ENCODE measurements around the gene FHIT. TPM values are rescaled to one million over a fixed set of nuclear protein-coding genes. Genes with fewer than 3 reads are reported as not detected.

Gene FHIT
- total and polyA plus RNA-seq, 10 of the 15 experiments (the other 5 are each of a cell fraction or from before 2014, with no cell fraction given) = 4.2 to 14.9 (median 9.4) TPM

- TF ChIP-seq NKRF (conservative IDR thresholded peaks at IDR 0.05) (no peak), NBN (IDR thresholded peaks at IDR 0.05) (no peak)
Observed at GRCh38 chr3:60343831-60344230, 907.4 kb downstream of the FHIT start (continued).

- RAD21 ChIA-PET (ENCODE audit: unreplicated experiment) = no interaction called here
- Histone ChIP-seq H4K20me1 (ENCODE audit: control insufficient read depth, insufficient read depth) (no peaks in the 10 kb centered on the region), H3K27ac (ENCODE audit: control insufficient read depth, insufficient read depth) (no peak overlapping the region), H3K9me3 (replicated peaks; ENCODE audit: control insufficient read depth, insufficient read depth, low read length) (no peaks in the 10 kb centered on the region), H3K79me2 (ENCODE audit: control insufficient read depth, insufficient read depth, low read length) (no peaks in the 10 kb centered on the region), H3K4me3 (no peak overlapping the region), H3K9ac (ENCODE audit: control insufficient read depth, insufficient read depth, low read length) (no peak overlapping the region), H2AFZ (ENCODE audit: control insufficient read depth, low read depth, low read length) (no peak overlapping the region), H3K27me3 (replicated peaks in 1 of 2; ENCODE audit: control insufficient read depth in 2 of 2, insufficient read depth in 2 of 2, low read length in 1 of 2) (no peaks in the 10 kb centered on the region), H3K36me3 (ENCODE audit: control insufficient read depth in 2 of 2, insufficient read depth in 2 of 2, low read length in 1 of 2) (no peaks in the 10 kb centered on the region), H3K4me2 (ENCODE audit: control insufficient read depth, insufficient read depth) (no peak overlapping the region), H3K4me1 (ENCODE audit: control insufficient read depth, insufficient read depth, low read length) (no peaks in the 10 kb centered on the region)
- POLR2A ChIA-PET = no interaction called here
- DNase-seq (ENCODE audit: low read depth, low spot score) = no peak
- TF ChIP-seq HDAC6 (IDR thresholded peaks at IDR 0.05; ENCODE audit: unreplicated experiment) (no peak), ESRRA (IDR thresholded peaks at IDR 0.05; ENCODE audit: low read length) (no peak), SMC3 (IDR thresholded peaks at IDR 0.05; ENCODE audit: borderline replicate concordance, low read length) (no peak), MXI1 (IDR thresholded peaks at IDR 0.05; ENCODE audit: low read depth, low read length) (no peak), SMAD1 (IDR thresholded peaks at IDR 0.05; ENCODE audit: low read depth, partially characterized antibody) (no peak), HDAC2 (IDR thresholded peaks at IDR 0.05) (no peak), ATF3 (IDR thresholded peaks at IDR 0.05; ENCODE audit: borderline replicate concordance, extremely low read depth, low read depth, low read length) (no peak), GABPA (IDR thresholded peaks at IDR 0.05; ENCODE audit: low read depth) (no peak), BMI1 (IDR thresholded peaks at IDR 0.05; ENCODE audit: borderline replicate concordance) (no peak), JUND (IDR thresholded peaks at IDR 0.05; ENCODE audit: low read depth, low read length) (no peak), SUPT20H (IDR thresholded peaks at IDR 0.05; ENCODE audit: borderline replicate concordance, control insufficient read depth, low read depth, low read length) (no peak), CHD2 (IDR thresholded peaks at IDR 0.05; ENCODE audit: borderline replicate concordance, low read depth, low read length) (no peak), ETV6 (conservative IDR thresholded peaks at IDR 0.05 in 1 of 2, IDR thresholded peaks at IDR 0.05 in 1 of 2; ENCODE audit: borderline replicate concordance in 1 of 2, low read depth in 1 of 2) (no peak), ATF7 (IDR thresholded peaks at IDR 0.05; ENCODE audit: low read depth) (no peak)
- in situ Hi-C loops (cut with MboI) (no loop called here), intact Hi-C loops (cut with micrococcal nuclease; ENCODE audit: unreplicated experiment) (no loop called here)
- CTCF ChIA-PET = no interaction called here
- SMC1A ChIA-PET (ENCODE audit: uncharacterized antibody, unreplicated experiment) = no interaction called here
- WGBS (ENCODE audit: insufficient coverage, insufficient replicate concordance, low lambda C conversion rate, missing lambda C conversion rate) = 62% methylated on average over 6 of the region's 6 CpGs
- no peak for FAIRE-seq
- BruUV-seq (replicated peaks) = no TSS peak
- ATAC-seq = no peak
Observed at GRCh38 chr3:60339304-60339703, 911.9 kb downstream of the FHIT start.
